ENCODE measurements around the gene SMAD7. TPM values are rescaled to one million over a fixed set of nuclear protein-coding genes. Genes with fewer than 3 reads are reported as not detected.

Gene SMAD7
- total RNA-seq, 1 donor from 2014 or later: 76.5 TPM

DNA sequence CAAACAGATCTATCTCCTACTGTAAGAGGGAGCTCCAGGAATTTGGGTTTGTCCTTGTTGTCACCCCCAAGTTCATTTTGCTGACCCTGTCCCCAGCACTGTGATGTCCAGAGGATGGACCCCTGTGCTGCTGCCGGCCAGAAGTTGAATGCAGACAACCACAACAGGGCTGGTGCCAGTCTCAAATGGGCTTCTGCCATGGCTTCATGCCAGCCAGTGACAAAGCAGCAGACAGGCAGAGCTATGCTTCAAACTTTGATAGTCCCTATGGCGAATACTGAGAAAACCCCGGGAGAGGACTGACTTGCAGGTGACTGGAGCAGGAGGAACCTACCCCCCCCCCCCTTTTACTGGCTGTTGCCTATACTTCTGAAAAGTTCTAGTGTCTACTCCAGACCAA lies 3.2 kb downstream of the SMAD7 start:
- peak overlapping the region; percentile 97 to 99 for H3K27ac ChIP-seq
- TF ChIP-seq CTCF (IDR thresholded peaks at IDR 0.05): no peak
- intact Hi-C loops (cut with DNase I): loop anchor here (5.0 kb wide), 1 partner anchor 230 kb away; no protein-coding TSS in a partner anchor

DNA sequence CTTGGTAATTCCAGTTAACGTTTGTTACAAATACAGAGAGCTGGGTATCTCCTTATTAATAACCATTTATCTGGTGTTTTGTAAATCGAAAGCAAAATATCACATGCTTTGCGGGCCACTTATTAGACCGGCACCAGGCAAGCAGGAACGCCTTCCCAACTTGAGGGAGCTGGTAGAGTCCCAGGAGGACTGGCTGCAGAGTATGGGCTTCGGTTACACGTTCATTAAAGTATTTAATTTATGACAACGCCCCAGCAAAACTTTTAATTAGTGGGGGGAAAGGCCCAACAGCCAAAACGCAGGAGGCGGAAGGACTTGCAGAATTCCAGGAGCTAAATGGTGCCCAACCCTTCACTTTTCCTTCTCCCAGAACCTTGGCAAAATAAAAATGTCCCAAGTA lies 3.7 kb downstream of the SMAD7 start:
- Histone ChIP-seq H3K27me3 (no peaks in the 10 kb centered on the region), H3K4me3 (peak overlapping the region; percentile 88 to 94), H3K4me1 (peaks cover 4 to 32% of the 10 kb centered on the region in 2 donors), H3K27ac (peak overlapping the region; percentile 97 to 99), H3K36me3 (peaks cover 3 to 24% of the 10 kb centered on the region in 2 donors), H3K9me3 (no peaks in the 10 kb centered on the region)
- intact Hi-C loops (cut with DNase I): loop anchor here (5.0 kb wide), 1 partner anchor 230 kb away; no protein-coding TSS in a partner anchor
- no peak for DNase-seq (ENCODE audit: low spot score in 2 of 2)
- TF ChIP-seq CTCF (IDR thresholded peaks at IDR 0.05): no peak

More for the DNA sequence above, 3.2 kb downstream of the SMAD7 start:
- peak overlapping the region; percentile 88 to 94 for H3K4me3 ChIP-seq
- H3K4me1 ChIP-seq: peaks cover 4 to 28% of the 10 kb centered on the region in 2 donors
- DNase-seq (ENCODE audit: low spot score in 2 of 2): peak in 1 of 2 donors; percentile 81
- H3K27me3 ChIP-seq: no peaks in the 10 kb centered on the region
- peaks cover 3 to 20% of the 10 kb centered on the region in 2 donors for H3K36me3 ChIP-seq
- no peaks in the 10 kb centered on the region for H3K9me3 ChIP-seq

DNA sequence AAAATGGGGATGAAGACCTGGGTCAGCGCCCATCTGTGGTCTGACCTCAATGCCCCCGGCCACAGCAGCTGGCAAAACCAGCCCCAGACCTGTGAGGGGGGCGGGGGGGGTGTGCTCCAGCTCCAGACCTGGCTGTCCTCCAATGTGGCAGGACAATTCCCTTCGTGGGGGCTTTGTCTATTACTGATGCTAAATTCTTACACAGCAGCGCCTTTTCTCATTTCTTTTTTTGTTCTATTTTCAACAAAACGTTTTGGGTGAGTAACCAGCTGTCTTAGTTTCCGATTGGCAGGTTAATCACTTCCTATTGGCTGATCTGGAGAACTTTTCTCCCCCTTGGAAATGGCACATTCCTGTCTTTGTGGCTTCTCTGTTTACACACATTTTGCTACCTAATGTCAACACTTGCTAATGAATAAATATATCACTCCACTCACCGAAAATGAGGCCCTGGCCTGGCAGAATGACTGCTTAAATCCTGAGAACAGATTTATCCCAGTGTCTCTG lies 4.4 kb downstream of the SMAD7 start:
- Histone ChIP-seq H3K27me3 (no peaks in the 10 kb centered on the region), H3K4me3 (peak overlapping the region; percentile 88 to 94), H3K36me3 (peaks cover 3 to 31% of the 10 kb centered on the region in 2 donors), H3K9me3 (no peaks in the 10 kb centered on the region), H3K4me1 (peaks cover 9 to 39% of the 10 kb centered on the region in 2 donors), H3K27ac (peak overlapping the region; percentile 97 to 99)
- TF ChIP-seq CTCF (IDR thresholded peaks at IDR 0.05): no peak
- DNase-seq (ENCODE audit: low spot score in 2 of 2): no peak
- intact Hi-C loops (cut with DNase I): loop anchor here (5.0 kb wide), 1 partner anchor 231 kb away; no protein-coding TSS in a partner anchor

- peak overlapping the region; percentile 97 to 99 for H3K27ac ChIP-seq
- intact Hi-C loops (cut with DNase I): loop anchor here (5.0 kb wide), 1 partner anchor 231 kb away; no protein-coding TSS in a partner anchor
- no peak for DNase-seq (ENCODE audit: low spot score in 2 of 2)
- no peaks in the 10 kb centered on the region for H3K9me3 ChIP-seq
- TF ChIP-seq CTCF (IDR thresholded peaks at IDR 0.05): no peak
- peak overlapping the region; percentile 88 to 94 for H3K4me3 ChIP-seq
- H3K4me1 ChIP-seq: peaks cover 13 to 43% of the 10 kb centered on the region in 2 donors
- H3K36me3 ChIP-seq: peaks cover 3 to 33% of the 10 kb centered on the region in 2 donors
- H3K27me3 ChIP-seq: no peaks in the 10 kb centered on the region
Observed at GRCh38 chr18:48945953-48946217, 4.9 kb downstream of the SMAD7 start.

GRCh38 chr18:48944634-48945033 lies 6.1 kb downstream of the SMAD7 start:
- intact Hi-C loops (cut with DNase I): loop anchor here (5.0 kb wide), 1 partner anchor 233 kb away; no protein-coding TSS in a partner anchor
- H3K27ac ChIP-seq: peak overlapping the region; percentile 97 to 99
- H3K9me3 ChIP-seq: no peaks in the 10 kb centered on the region
- peaks cover 23 to 56% of the 10 kb centered on the region in 2 donors for H3K4me1 ChIP-seq
- no peaks in the 10 kb centered on the region for H3K27me3 ChIP-seq
- peak overlapping the region; percentile 88 to 94 for H3K4me3 ChIP-seq
- DNase-seq (ENCODE audit: low spot score in 2 of 2): no peak
- TF ChIP-seq CTCF (IDR thresholded peaks at IDR 0.05): no peak
- H3K36me3 ChIP-seq: peaks cover 3 to 27% of the 10 kb centered on the region in 2 donors

Measured in ascending aorta (tissue), 2 donors.